H1 (cell line): Measurements from ENCODE around the gene POU2F1. TPM values are rescaled to one million over a fixed set of nuclear protein-coding genes. Genes with fewer than 3 reads are reported as not detected.

ENCODE experiments used
- CTCF ChIA-PET: fragments of 300-600 bp; sonication (Branson Sonifier 250); formaldehyde crosslinking; loops from one replicate; lab custom pipeline; 2021; ENCODE audit not compliant: partially characterized antibody; lab: Charles Lee
- POLR2A ChIA-PET: fragments of 300-600 bp; sonication (Branson Sonifier 250); formaldehyde crosslinking; loops from one replicate; lab custom pipeline; 2021; ENCODE audit warnings: inconsistent platforms; ENCODE audit not compliant: partially characterized antibody; lab: Charles Lee
- DNase-seq, 2 experiments: peaks; one replicate each; pipeline versions ENCODE4 v3.0.0 to v3.0.0-alpha.2; 2010 to 2022; ENCODE audit warnings: low spot score in 2 of 2, low read depth in 1 of 2, mixed read lengths in 1 of 2
- FAIRE-seq: peaks from 2 replicates; lab custom pipeline; 2011; peaks lifted over from hg19 to GRCh38; lab: Jason Lieb, UNC
- H2AFZ ChIP-seq: 2 replicates; pipeline ENCODE4 v1.8.1; 2012; ENCODE audit warnings: low read length, inconsistent platforms
- H2AK5ac ChIP-seq: 2 replicates; pipeline ENCODE4 v1.6.1; 2013; ENCODE audit warnings: low read depth, low read length
- H2BK120ac ChIP-seq: replicated peaks from 2 replicates; pipeline ENCODE3; 2013; ENCODE audit warnings: low read depth, low read length, inconsistent platforms
- H2BK12ac ChIP-seq: 2 replicates; pipeline ENCODE4 v1.6.1; 2013; ENCODE audit warnings: low read depth, low read length
- H2BK15ac ChIP-seq: 2 replicates; pipeline ENCODE4 v1.6.1; 2013; ENCODE audit warnings: low read length
- H2BK20ac ChIP-seq: 2 replicates; pipeline ENCODE4 v1.6.1; 2013; ENCODE audit warnings: low read length
- H2BK5ac ChIP-seq: 2 replicates; pipeline ENCODE4 v1.6.1; 2013; ENCODE audit warnings: low read depth, low read length
- H3K14ac ChIP-seq: 2 replicates; pipeline ENCODE4 v1.6.1; 2013; ENCODE audit warnings: inconsistent platforms; ENCODE audit not compliant: insufficient read length
- H3K18ac ChIP-seq: 2 replicates; pipeline ENCODE4 v1.6.1; 2013; ENCODE audit warnings: low read length; ENCODE audit errors: extremely low read depth
- H3K23ac ChIP-seq: 2 replicates; pipeline ENCODE4 v1.6.1; 2013; ENCODE audit warnings: inconsistent platforms; ENCODE audit not compliant: insufficient read length
- H3K23me2 ChIP-seq: 2 replicates; pipeline ENCODE4 v1.6.1; 2013; ENCODE audit warnings: low read depth, low read length
- H3K27ac ChIP-seq: 2 replicates; pipeline ENCODE4 v1.6.1; 2011; ENCODE audit warnings: low read depth, low read length, inconsistent platforms
- H3K27me3 ChIP-seq, 4 experiments: replicated peaks in 1 of 4; 1 replicate in 1 of 4; 2 replicates in 3 of 4; pipeline versions ENCODE4 v1.6.1 to v1.8.1; 2011 to 2013; ENCODE audit warnings: low read length in 3 of 4, mild to moderate bottlenecking in 3 of 4, inconsistent platforms in 2 of 4, mixed read lengths in 2 of 4, moderate library complexity in 1 of 4; ENCODE audit not compliant: control insufficient read depth in 3 of 4, insufficient read depth in 3 of 4; ENCODE audit errors: extremely low read depth in 1 of 4
- H3K36me3 ChIP-seq, 4 experiments: 2 replicates each; pipeline versions ENCODE4 v1.6.1 to v1.8.1; 2011 to 2013; ENCODE audit warnings: mild to moderate bottlenecking in 4 of 4, low read length in 3 of 4, moderate library complexity in 2 of 4, control low read depth in 1 of 4, inconsistent platforms in 1 of 4; ENCODE audit not compliant: insufficient read depth in 4 of 4, control insufficient read depth in 2 of 4
- H3K4ac ChIP-seq: replicated peaks from 2 replicates; pipeline ENCODE3; 2013; ENCODE audit warnings: low read length, low read depth, mixed read lengths, inconsistent platforms; ENCODE audit not compliant: insufficient read length
- H3K4me1 ChIP-seq, 4 experiments: replicated peaks in 1 of 4; 1 replicate in 1 of 4; 2 replicates in 3 of 4; pipeline versions ENCODE4 v1.6.1 to v1.8.1; 2011 to 2013; ENCODE audit warnings: low read length in 3 of 4, inconsistent platforms in 2 of 4, mixed read lengths in 1 of 4; ENCODE audit not compliant: insufficient read depth in 4 of 4, control insufficient read depth in 3 of 4
- H3K4me2 ChIP-seq, 2 experiments: 2 replicates each; pipeline versions ENCODE4 v1.6.1 to v1.8.1; 2011 to 2013; ENCODE audit warnings: low read depth in 2 of 2, low read length in 2 of 2, control low read depth in 1 of 2, inconsistent platforms in 1 of 2, mild to moderate bottlenecking in 1 of 2; ENCODE audit not compliant: insufficient read depth in 1 of 2
- H3K4me3 ChIP-seq, 4 experiments: fragments of 200-600, 300-600 bp in 1 of 4; sonication (generic), shearing (Covaris generic), sonication (Bioruptor Twin) in 1 of 4; 2 replicates each; pipeline versions ENCODE4 v1.5.1 to v1.8.1; 2011 to 2016; ENCODE audit warnings: low read length in 4 of 4, low read depth in 3 of 4, control low read depth in 2 of 4, inconsistent platforms in 2 of 4, mild to moderate bottlenecking in 2 of 4, mixed read lengths in 1 of 4, moderate library complexity in 1 of 4; ENCODE audit not compliant: insufficient read depth in 2 of 4; ENCODE audit errors: extremely low read depth in 1 of 4
- H3K56ac ChIP-seq: replicated peaks from 2 replicates; pipeline ENCODE3; 2013; ENCODE audit warnings: low read depth, mild to moderate bottlenecking, mixed read lengths, low read length, inconsistent platforms; ENCODE audit not compliant: insufficient read length
- H3K79me1 ChIP-seq: 2 replicates; pipeline ENCODE4 v1.6.1; 2013; ENCODE audit warnings: low read depth, low read length, control low read depth
- H3K79me2 ChIP-seq, 2 experiments: 2 replicates each; pipeline versions ENCODE4 v1.6.1 to v1.8.1; 2012 to 2013; ENCODE audit warnings: low read length in 2 of 2, mild to moderate bottlenecking in 2 of 2, inconsistent platforms in 1 of 2; ENCODE audit not compliant: insufficient read depth in 2 of 2, control insufficient read depth in 1 of 2
- H3K9ac ChIP-seq, 4 experiments: replicated peaks in 1 of 4; 1 replicate in 1 of 4; 2 replicates in 3 of 4; pipeline versions ENCODE4 v1.6.1 to v1.8.1; 2011 to 2013; ENCODE audit warnings: low read depth in 3 of 4, low read length in 3 of 4, control low read depth in 2 of 4, mild to moderate bottlenecking in 2 of 4, moderate library complexity in 2 of 4, inconsistent platforms in 1 of 4; ENCODE audit errors: extremely low read depth in 1 of 4
- H3K9me3 ChIP-seq, 2 experiments: 2 replicates each; pipeline versions ENCODE4 v1.6.1 to v1.8.1; 2012 to 2013; ENCODE audit warnings: mild to moderate bottlenecking in 2 of 2, moderate library complexity in 2 of 2, control low read depth in 1 of 2, inconsistent platforms in 1 of 2, low read depth in 1 of 2, low read length in 1 of 2, mixed read lengths in 1 of 2; ENCODE audit not compliant: insufficient read depth in 2 of 2
- H4K20me1 ChIP-seq, 2 experiments: replicated peaks in 1 of 2; 2 replicates each; pipeline versions ENCODE3 to v1.8.1; 2011 to 2013; ENCODE audit warnings: inconsistent platforms in 2 of 2, low read length in 2 of 2, mild to moderate bottlenecking in 1 of 2; ENCODE audit not compliant: insufficient read depth in 2 of 2, control insufficient read depth in 1 of 2
- H4K5ac ChIP-seq: 2 replicates; pipeline ENCODE4 v1.6.1; 2013; ENCODE audit warnings: low read length, low read depth, mixed read lengths, inconsistent platforms; ENCODE audit not compliant: insufficient read length
- H4K8ac ChIP-seq: 2 replicates; pipeline ENCODE4 v1.8.0; 2013; ENCODE audit warnings: mild to moderate bottlenecking, moderate library complexity, low read length, inconsistent platforms; ENCODE audit not compliant: insufficient read depth; ENCODE audit errors: extremely low read depth
- H4K91ac ChIP-seq: replicated peaks from 2 replicates; pipeline ENCODE3; 2013; ENCODE audit warnings: low read length, mixed read lengths, inconsistent platforms; ENCODE audit not compliant: insufficient read length
- EZH2 ChIP-seq: fragments of 200-600 bp; sonication (generic); IDR thresholded peaks from 2 replicates; pipeline ENCODE4 v1.7.1; 2012; ENCODE audit warnings: low read depth, mild to moderate bottlenecking, moderate library complexity, low read length, inconsistent platforms; ENCODE audit not compliant: severe bottlenecking
- HDAC6 ChIP-seq: IDR thresholded peaks from one replicate; pipeline ENCODE4 v1.7.1; 2012; ENCODE audit warnings: low read depth, mild to moderate bottlenecking, inconsistent platforms, low read length, moderate library complexity
- MAX ChIP-seq: IDR thresholded peaks from 2 replicates; pipeline ENCODE4 v1.6.1; 2012; ENCODE audit warnings: inconsistent platforms
- NRF1 ChIP-seq: IDR thresholded peaks from 2 replicates; pipeline ENCODE4 v1.6.1; 2011; ENCODE audit warnings: mild to moderate bottlenecking, low read depth, low read length, improper control_type of control experiment
- SIX5 ChIP-seq: IDR thresholded peaks from 2 replicates; pipeline ENCODE4 v1.6.1; 2011; ENCODE audit warnings: mild to moderate bottlenecking, low read depth, low read length
- WGBS, 2 experiments: shearing (Covaris generic) in 1 of 2; methylation state at CpG; one replicate each; pipeline versions ENCODE4 v1.1.6 to v1.1.7; 2013 to 2015; ENCODE audit warnings: low lambda C conversion rate in 2 of 2, mixed read lengths in 2 of 2, inconsistent platforms in 1 of 2, low coverage in 1 of 2, missing lambda C conversion rate in 1 of 2; ENCODE audit not compliant: insufficient replicate concordance in 2 of 2, insufficient coverage in 1 of 2, insufficient read length in 1 of 2; ENCODE audit errors: extremely low coverage in 1 of 2, missing lambda C conversion rate in 1 of 2; 5-methylcytosine and 5-hydroxymethylcytosine counted together
- polyA plus RNA-seq, 7 experiments: library from polyadenylated mRNA; depleted of rRNA in 3 of 7; stranded (reverse) in 5 of 7; unstranded in 2 of 7; fragments of >200 nt in 5 of 7; fragments of 200-250 nt in 2 of 7; gene quantifications; 1 replicate in 5 of 7; 2 replicates in 1 of 7; 4 replicates in 1 of 7; pipeline versions ENCODE4 v1.2.1 to v1.2.3, GENCODE V29; 2011 to 2013; ENCODE audit warnings: missing spikeins in 2 of 7, mixed read lengths in 2 of 7
- total RNA-seq: library from RNA; stranded (reverse); fragmentation: NEBNext Ultra II Directional; extraction: Animal tissue kit (Norgen Biotek cat#: 25700); gene quantifications from 2 replicates; pipeline ENCODE4 v1.2.1, GENCODE V29; 2021

The POU2F1 gene
- total and polyA plus RNA-seq, 2 of the 8 experiments (the other 6 are each of a cell fraction or from before 2014, with no cell fraction given) = 37.0 to 57.2 TPM

GRCh38 chr1:167430849-167431242 is 210.2 kb downstream of the POU2F1 start:
- Histone ChIP-seq H3K23me2 (no peaks in the 10 kb centered on the region), H2BK12ac (peak overlapping the region; percentile 97), H3K27ac (no peak overlapping the region), H2BK15ac (0 out of 2 replicates have a peak overlapping the region, but pooled peaks have one; percentile 33), H2BK5ac (peak overlapping the region; percentile 94), H3K14ac (no peak overlapping the region), H2AFZ (no peak overlapping the region), H4K8ac (no peak overlapping the region), H3K56ac (no peak overlapping the region), H2AK5ac (peak overlapping the region; percentile 20; the same call in 1 of the 2 replicates), H3K4me1 (peaks cover 20 to 43% (median 24%) of the 10 kb centered on the region in 4 experiments), H2BK20ac (peak overlapping the region; percentile 17), H2BK120ac (no peak overlapping the region), H4K20me1 (no peaks in the 10 kb centered on the region), H4K5ac (no peak overlapping the region), H3K27me3 (peaks cover 0 to 3% (median 0%) of the 10 kb centered on the region in 4 experiments; a peak in 1 of 7 replicates), H3K4me2 (peak overlapping the region; percentile 40 to 41), H3K36me3 (no peaks in the 10 kb centered on the region), H3K4ac (no peak overlapping the region), H3K9ac (no peak overlapping the region), H3K4me3 (no peak overlapping the region), H3K18ac (peak overlapping the region; percentile 51), H3K23ac (no peak overlapping the region), H3K79me1 (no peaks in the 10 kb centered on the region), H3K9me3 (no peaks in the 10 kb centered on the region), H4K91ac (peak overlapping the region; percentile 4), H3K79me2 (no peaks in the 10 kb centered on the region)
- FAIRE-seq (no peak), DNase-seq (peak in 1 of 2 experiments; percentile 63)
- ChIA-PET POLR2A (interaction anchor here (0.8 to 2.1 kb wide), 5 partner anchors 8 to 370 kb away, joined by 3 to 8 read pairs (median 4); partner anchors contain the start of gene POU2F1), CTCF (interaction anchor here (0.6 to 5.5 kb wide), 9 partner anchors 11 to 257 kb away, joined by 3 to 64 read pairs (median 3); no protein-coding TSS in a partner anchor)
- WGBS, 2 experiments = 59% methylated on average over 8 of the region's 10 CpGs; no CpG with 5 or more reads in 1 of the 2 experiments
- no peak for TF ChIP-seq HDAC6
- no peak for TF ChIP-seq EZH2
- TF ChIP-seq SIX5 = no peak
- peak; percentile 23; the same call in 1 of the 2 replicates for TF ChIP-seq MAX
- no peak for TF ChIP-seq NRF1
